RWPE2 (cell line): ENCODE measurements around the gene PBX2.
"Not testable (repeated sequence)": the region's sequence is repeated elsewhere in the genome, so short reads cannot be mapped to it uniquely, and the experiment has no call there.

Experiments used
- ATAC-seq: fragments of 200-7000 bp; cut with Tn5 transposase; 3 replicates; pipeline ENCODE4 v1.9.1; 2021; ENCODE audit warnings: low read depth
- DNase-seq: peaks from one replicate; pipeline ENCODE4 v3.0.0-alpha.2; 2020; ENCODE audit warnings: low spot score
- H3K27ac ChIP-seq: fragments of 450-650 bp; 2 replicates; pipeline ENCODE4 v1.5.1; 2017; ENCODE audit warnings: mild to moderate bottlenecking; ENCODE audit not compliant: poor library complexity, severe bottlenecking
- H3K27me3 ChIP-seq: fragments of 250-450 bp; sonication (Bioruptor Pico); 2 replicates; pipeline ENCODE4 v1.5.1; 2021; ENCODE audit warnings: mild to moderate bottlenecking, moderate library complexity; ENCODE audit not compliant: insufficient read depth, poor library complexity, severe bottlenecking
- H3K36me3 ChIP-seq: fragments of 250-450 bp; sonication (Bioruptor Pico); 2 replicates; pipeline ENCODE4 v1.5.1; 2020; ENCODE audit warnings: low read depth, mild to moderate bottlenecking, moderate library complexity
- H3K4me1 ChIP-seq: fragments of 250-450 bp; sonication (Bioruptor Pico); 2 replicates; pipeline ENCODE4 v1.5.1; 2021; ENCODE audit warnings: mild to moderate bottlenecking, moderate library complexity; ENCODE audit not compliant: insufficient read depth, poor library complexity, severe bottlenecking
- H3K4me3 ChIP-seq: fragments of 250-450 bp; sonication (Bioruptor Pico); 2 replicates; pipeline ENCODE4 v1.5.1; 2021; ENCODE audit warnings: mild to moderate bottlenecking, moderate library complexity; ENCODE audit not compliant: severe bottlenecking
- H3K9me3 ChIP-seq: fragments of 250-450 bp; sonication (Bioruptor Pico); 2 replicates; pipeline ENCODE4 v1.5.1; 2021; ENCODE audit warnings: mild to moderate bottlenecking, moderate library complexity; ENCODE audit not compliant: severe bottlenecking
- CTCF ChIP-seq: fragments of 450-650 bp; IDR thresholded peaks from one replicate; pipeline ENCODE4 v1.5.1; 2017; ENCODE audit warnings: mild to moderate bottlenecking, moderate library complexity; ENCODE audit not compliant: poor library complexity, severe bottlenecking

Gene PBX2

GRCh38 chr6:32212076-32212760 lies 22.2 kb upstream of the PBX2 start:
- DNase-seq = no peak
- no peak for ATAC-seq
- Histone ChIP-seq H3K36me3 (no peaks in the 10 kb centered on the region), H3K4me3 (no peak overlapping the region), H3K4me1 (no peaks in the 10 kb centered on the region), H3K27me3 (no peaks in the 10 kb centered on the region), H3K27ac (no peak overlapping the region), H3K9me3 (no peaks in the 10 kb centered on the region)
- no peak for TF ChIP-seq CTCF

GRCh38 chr6:32211432-32211831 lies 21.4 kb upstream of the PBX2 start:
- H3K27me3 ChIP-seq, DNase-seq, H3K4me1 ChIP-seq, ATAC-seq, H3K27ac ChIP-seq, H3K4me3 ChIP-seq, H3K36me3 ChIP-seq, H3K9me3 ChIP-seq: not testable (repeated sequence)

GRCh38 chr6:32210191-32210601 lies 20.2 kb upstream of the PBX2 start:
- Histone ChIP-seq H3K36me3 (no peaks in the 10 kb centered on the region), H3K27me3 (no peaks in the 10 kb centered on the region), H3K27ac (no peak overlapping the region), H3K9me3 (no peaks in the 10 kb centered on the region), H3K4me1 (no peaks in the 10 kb centered on the region), H3K4me3 (no peak overlapping the region)
- TF ChIP-seq CTCF = no peak
- DNase-seq = no peak
- ATAC-seq = no peak

GRCh38 chr6:32208996-32209395 lies 19.0 kb upstream of the PBX2 start:
- Histone ChIP-seq H3K27ac (no peak overlapping the region), H3K9me3 (no peaks in the 10 kb centered on the region), H3K4me1 (no peaks in the 10 kb centered on the region), H3K36me3 (no peaks in the 10 kb centered on the region), H3K27me3 (no peaks in the 10 kb centered on the region), H3K4me3 (no peak overlapping the region)
- no peak for TF ChIP-seq CTCF
- DNase-seq = no peak
- no peak for ATAC-seq

GRCh38 chr6:32204268-32204715 lies 14.3 kb upstream of the PBX2 start:
- no peak for DNase-seq
- no peaks in the 10 kb centered on the region for H3K27me3 ChIP-seq
- H3K27ac ChIP-seq = no peak overlapping the region
- no peaks in the 10 kb centered on the region for H3K9me3 ChIP-seq
- H3K4me3 ChIP-seq = no peak overlapping the region
- TF ChIP-seq CTCF = no peak
- no peaks in the 10 kb centered on the region for H3K4me1 ChIP-seq
- no peaks in the 10 kb centered on the region for H3K36me3 ChIP-seq
- ATAC-seq = no peak
